ENCODE data around the gene INVS.

Gene INVS

GRCh38 chr9:100350188-100350587 lies 251.1 kb downstream of the INVS start:
- DNase-seq = peak; percentile 13

All from inflammatory macrophage treated with lipopolysaccharide for 4 hours (primary cell).